Prostate gland (tissue), 2 donors: ENCODE results near the gene PEMT. TPM values are rescaled to one million over a fixed set of nuclear protein-coding genes. Genes with fewer than 3 reads are reported as not detected.
A peak's percentile ranks its signal among the peaks of the same experiment; 100 is the strongest.

Experiments
- DNase-seq: peaks from one replicate; pipeline ENCODE4 v3.0.0-alpha.2; 2019; ENCODE audit warnings: low spot score
- H3K27ac ChIP-seq, 2 donors: fragments of 200-600 bp; sonication (generic); 2 replicates each; pipeline ENCODE4 v1.5.1; 2017 to 2019
- H3K27me3 ChIP-seq: fragments of 200-600 bp; sonication (generic); replicated peaks from 2 replicates; pipeline ENCODE4 v1.5.1; 2019; ENCODE audit not compliant: insufficient read depth
- H3K36me3 ChIP-seq, 2 donors: fragments of 200-600 bp; sonication (generic); 1 replicate in 1 of 2; 2 replicates in 1 of 2; pipeline versions ENCODE4 v1.5.1 to v1.8.1; 2017 to 2019
- H3K4me1 ChIP-seq: fragments of 200-600 bp; sonication (generic); replicated peaks from 2 replicates; pipeline ENCODE4 v1.5.1; 2019
- H3K4me3 ChIP-seq, 2 donors: fragments of 200-600 bp; sonication (generic); 2 replicates each; pipeline ENCODE4 v1.5.1; 2017 to 2019
- H3K9me3 ChIP-seq: fragments of 200-600 bp; sonication (generic); 2 replicates; pipeline ENCODE4 v1.5.1; 2017
- CTCF ChIP-seq, 4 experiments: fragments of 200-600 bp in 2 of 4; fragments of 450-650 bp in 2 of 4; sonication (generic) in 2 of 4; IDR thresholded peaks; 1 replicate in 3 of 4; 2 replicates in 1 of 4; pipeline ENCODE4 v1.5.1; 2016 to 2019; ENCODE audit warnings: antibody characterized with exemption in 4 of 4, mild to moderate bottlenecking in 2 of 4, moderate library complexity in 2 of 4
- POLR2A ChIP-seq: fragments of 450-650 bp; IDR thresholded peaks from one replicate; pipeline ENCODE4 v1.6.1; 2016; ENCODE audit warnings: antibody characterized with exemption, mild to moderate bottlenecking
- POLR2AphosphoS5 ChIP-seq: sonication (generic); formaldehyde crosslinking; IDR thresholded peaks from one replicate; pipeline ENCODE4 v1.6.1; 2017; ENCODE audit warnings: antibody characterized with exemption
- WGBS: methylation state at CpG from one replicate; pipeline ENCODE4 v1.1.5; 2018; 5-methylcytosine and 5-hydroxymethylcytosine counted together
- intact Hi-C: fragments of 100-400 bp; cut with DNase I; formaldehyde crosslinking; loops from one replicate; pipeline ENCODE4 v1.14.2; 2022
- total RNA-seq, 2 donors: library from RNA; depleted of rRNA; stranded (reverse); fragments of >200 nt; gene quantifications; one replicate each; pipeline ENCODE4 v1.1.0, GENCODE V29; 2016

Gene PEMT
- total RNA-seq, 2 donors from 2014 or later = 67.0 to 145 TPM

GRCh38 chr17:17496189-17497064 lies 95.1 kb downstream of the PEMT start, which contains the start of gene RASD1:
Gene RASD1, minus strand, starts transcription at chr17:17496395. Its CDS starts 214 bp downstream, at chr17:17496181.
- Histone ChIP-seq H3K27me3 (no peaks in the 10 kb centered on the region), H3K36me3 (no peaks in the 10 kb centered on the region), H3K27ac (peak within 1 kb of the TSS; percentile 92 to 95), H3K4me1 (peaks cover 19% of the 10 kb centered on the region), H3K9me3 (no peaks in the 10 kb centered on the region), H3K4me3 (peak within 1 kb of the TSS; percentile 55 to 79)
- TF ChIP-seq POLR2A (peak; percentile 98), CTCF (IDR thresholded peaks at IDR 0.05) (peak; percentile 93 to 98 (median 98)), POLR2AphosphoS5 (peak; percentile 76)
- DNase-seq = peak; percentile 93
- intact Hi-C loops = loop anchor here (2.0 to 5.0 kb wide), 3 partner anchors 74 to 146 kb away; no protein-coding TSS in a partner anchor
- under 1% methylated on average over 66 of the region's 93 CpGs for WGBS

GRCh38 chr17:17495536-17496188 lies 95.8 kb downstream of the PEMT start:
- H3K27me3 ChIP-seq = no peaks in the 10 kb centered on the region
- peak overlapping the region; percentile 92 to 95 for H3K27ac ChIP-seq
- no peaks in the 10 kb centered on the region for H3K9me3 ChIP-seq
- TF ChIP-seq POLR2AphosphoS5 = no peak
- peak in 1 of 4 experiments; percentile 0 for TF ChIP-seq CTCF (IDR thresholded peaks at IDR 0.05)
- H3K4me1 ChIP-seq = peaks cover 22% of the 10 kb centered on the region
- intact Hi-C loops = loop anchor here (2.0 to 5.0 kb wide), 3 partner anchors 75 to 147 kb away; no protein-coding TSS in a partner anchor
- H3K36me3 ChIP-seq = no peaks in the 10 kb centered on the region
- 2% methylated on average over 52 of the region's 65 CpGs for WGBS
- DNase-seq = peak; percentile 36
- H3K4me3 ChIP-seq = peak overlapping the region; percentile 55 to 79

- TF ChIP-seq CTCF (IDR thresholded peaks at IDR 0.05) (peak in 1 of 4 experiments; percentile 3), POLR2A (no peak), POLR2AphosphoS5 (no peak)
- DNase-seq = peak; percentile 34
- intact Hi-C loops = loop anchor here (5.0 kb wide), 2 partner anchors 138 to 147 kb away; no protein-coding TSS in a partner anchor
- H3K4me3 ChIP-seq = peak overlapping the region; percentile 55 to 79
- no peaks in the 10 kb centered on the region for H3K9me3 ChIP-seq
- no peaks in the 10 kb centered on the region for H3K27me3 ChIP-seq
- WGBS = 2% methylated on average over 52 of the region's 71 CpGs
- peaks cover 22% of the 10 kb centered on the region for H3K4me1 ChIP-seq
- H3K27ac ChIP-seq = peak overlapping the region; percentile 92 to 95
- no peaks in the 10 kb centered on the region for H3K36me3 ChIP-seq
Measured at GRCh38 chr17:17494870-17495535, 96.5 kb downstream of the PEMT start.

GRCh38 chr17:17494499-17494869 lies 97.0 kb downstream of the PEMT start:
- Histone ChIP-seq H3K9me3 (no peaks in the 10 kb centered on the region), H3K4me3 (peak overlapping the region; percentile 55 to 79), H3K27me3 (no peaks in the 10 kb centered on the region), H3K27ac (peak overlapping the region; percentile 92 to 95), H3K4me1 (peaks cover 22% of the 10 kb centered on the region), H3K36me3 (no peaks in the 10 kb centered on the region)
- peak; percentile 62 for DNase-seq
- WGBS = 17% methylated on average over 14 of the region's 14 CpGs
- no peak for TF ChIP-seq POLR2A
- peak; percentile 69 for TF ChIP-seq POLR2AphosphoS5
- TF ChIP-seq CTCF (IDR thresholded peaks at IDR 0.05) = no peak
- intact Hi-C loops = no loop called here
